ENCODE results near the gene RUSF1.
A peak's percentile ranks its signal among the peaks of the same experiment; 100 is the strongest.

Gene RUSF1

GRCh38 chr16:31459687-31460581 lies 48.3 kb downstream of the RUSF1 start:
- Histone ChIP-seq H3K9ac (ENCODE audit: low read depth, low read length, poor library complexity) (peak overlapping the region; percentile 99), H3K23ac (ENCODE audit: low read depth, low read length, poor library complexity) (peak overlapping the region; percentile 99), H4K91ac (ENCODE audit: low read depth, low read length, poor library complexity) (peak overlapping the region; percentile 94), H3K27ac (replicated peaks; ENCODE audit: low read length) (peak overlapping the region; percentile 93), H3K4me3 (ENCODE audit: low read length in 2 of 2) (peak overlapping the region; percentile 79 to 90), H2AFZ (ENCODE audit: low read length) (peak overlapping the region; percentile 93), H3K4ac (ENCODE audit: low read length) (no peak overlapping the region), H2BK5ac (ENCODE audit: low read length) (peak overlapping the region; percentile 100), H3K4me2 (ENCODE audit: insufficient read depth, low read length, poor library complexity, severe bottlenecking) (peak overlapping the region; percentile 66), H3K18ac (ENCODE audit: low read length) (peak overlapping the region; percentile 100), H3K36me3 (replicated peaks in 1 of 2; ENCODE audit: control insufficient read depth in 2 of 2, insufficient read depth in 2 of 2, low read length in 2 of 2) (peaks cover 11 to 58% of the 10 kb centered on the region in 2 donors), H3K27me3 (ENCODE audit: control insufficient read depth in 3 of 3, insufficient read depth in 3 of 3, low read depth in 1 of 3, low read length in 3 of 3) (no peaks in the 10 kb centered on the region), H2AK5ac (ENCODE audit: low read depth, low read length) (no peak overlapping the region), H3K79me1 (ENCODE audit: low read depth, low read length) (peaks cover 14% of the 10 kb centered on the region), H3K14ac (ENCODE audit: low read length) (peak overlapping the region; percentile 98), H3K9me3 (replicated peaks in 1 of 2; ENCODE audit: control insufficient read depth in 2 of 2, insufficient read depth in 1 of 2, low read depth in 1 of 2, low read length in 2 of 2) (no peaks in the 10 kb centered on the region), H4K8ac (ENCODE audit: low read depth, low read length) (no peak overlapping the region), H2BK12ac (ENCODE audit: low read length) (peak overlapping the region; percentile 95), H2BK120ac (ENCODE audit: low read depth, low read length) (no peak overlapping the region), H2BK15ac (ENCODE audit: low read length) (peak overlapping the region; percentile 78), H3K4me1 (ENCODE audit: control insufficient read depth in 2 of 2, insufficient read depth in 1 of 2, low read depth in 1 of 2, low read length in 2 of 2) (peaks cover 9 to 13% of the 10 kb centered on the region in 2 donors)
- peak; percentile 100 for DNase-seq (ENCODE audit: low spot score)
- no CpG with 5 or more reads among the region's 61 CpGs for WGBS, 2 donors (ENCODE audit: extremely low coverage in 2 of 2, insufficient read length in 2 of 2, insufficient replicate concordance in 1 of 2)

GRCh38 chr16:31458844-31459686 lies 49.1 kb downstream of the RUSF1 start, which contains the start of gene ARMC5:
ARMC5 (plus strand) TSS chr16:31459501; CDS start chr16:31459525, 24 bp downstream.
- H2AK5ac ChIP-seq (ENCODE audit: low read depth, low read length), result peak within 1 kb of the TSS; percentile 82
- H3K23ac ChIP-seq (ENCODE audit: low read depth, low read length, poor library complexity), result peak within 1 kb of the TSS; percentile 99
- H4K91ac ChIP-seq (ENCODE audit: low read depth, low read length, poor library complexity), result peak within 1 kb of the TSS; percentile 94
- H2BK15ac ChIP-seq (ENCODE audit: low read length), result peak within 1 kb of the TSS; percentile 78
- H2BK120ac ChIP-seq (ENCODE audit: low read depth, low read length), result no peak within 1 kb of the TSS
- peak within 1 kb of the TSS; percentile 93 for H2AFZ ChIP-seq (ENCODE audit: low read length)
- no peaks in the 10 kb centered on the region for H3K9me3 ChIP-seq (replicated peaks in 1 of 2; ENCODE audit: control insufficient read depth in 2 of 2, insufficient read depth in 1 of 2, low read depth in 1 of 2, low read length in 2 of 2)
- H3K27ac ChIP-seq (replicated peaks; ENCODE audit: low read length), result peak within 1 kb of the TSS; percentile 93
- peaks cover 9 to 13% of the 10 kb centered on the region in 2 donors for H3K4me1 ChIP-seq (ENCODE audit: control insufficient read depth in 2 of 2, insufficient read depth in 1 of 2, low read depth in 1 of 2, low read length in 2 of 2)
- H3K18ac ChIP-seq (ENCODE audit: low read length), result peak within 1 kb of the TSS; percentile 100
- peak; percentile 97 for DNase-seq (ENCODE audit: low spot score)
- peaks cover 11 to 50% of the 10 kb centered on the region in 2 donors for H3K36me3 ChIP-seq (replicated peaks in 1 of 2; ENCODE audit: control insufficient read depth in 2 of 2, insufficient read depth in 2 of 2, low read length in 2 of 2)
- H3K4ac ChIP-seq (ENCODE audit: low read length), result no peak within 1 kb of the TSS
- peak within 1 kb of the TSS; percentile 79 to 90 for H3K4me3 ChIP-seq (ENCODE audit: low read length in 2 of 2)
- H3K9ac ChIP-seq (ENCODE audit: low read depth, low read length, poor library complexity), result peak within 1 kb of the TSS; percentile 99
- peaks cover 14% of the 10 kb centered on the region for H3K79me1 ChIP-seq (ENCODE audit: low read depth, low read length)
- H2BK5ac ChIP-seq (ENCODE audit: low read length), result peak within 1 kb of the TSS; percentile 100
- peak within 1 kb of the TSS; percentile 95 for H2BK12ac ChIP-seq (ENCODE audit: low read length)
- peak within 1 kb of the TSS; percentile 98 for H3K14ac ChIP-seq (ENCODE audit: low read length)
- H3K4me2 ChIP-seq (ENCODE audit: insufficient read depth, low read length, poor library complexity, severe bottlenecking), result peak within 1 kb of the TSS; percentile 85
- H3K27me3 ChIP-seq (ENCODE audit: control insufficient read depth in 3 of 3, insufficient read depth in 3 of 3, low read depth in 1 of 3, low read length in 3 of 3), result no peaks in the 10 kb centered on the region
- WGBS, 2 donors (ENCODE audit: extremely low coverage in 2 of 2, insufficient read length in 2 of 2, insufficient replicate concordance in 1 of 2), result no CpG with 5 or more reads among the region's 91 CpGs
- peak within 1 kb of the TSS; percentile 7 for H4K8ac ChIP-seq (ENCODE audit: low read depth, low read length)

- Histone ChIP-seq H3K9me3 (replicated peaks in 1 of 2; ENCODE audit: control insufficient read depth in 2 of 2, insufficient read depth in 1 of 2, low read depth in 1 of 2, low read length in 2 of 2) (no peaks in the 10 kb centered on the region), H2BK15ac (ENCODE audit: low read length) (peak overlapping the region; percentile 25), H2BK5ac (ENCODE audit: low read length) (peak overlapping the region; percentile 100), H3K79me1 (ENCODE audit: low read depth, low read length) (peaks cover 14% of the 10 kb centered on the region), H3K4me3 (ENCODE audit: low read length in 2 of 2) (peak overlapping the region; percentile 79 to 90), H3K27ac (replicated peaks; ENCODE audit: low read length) (peak overlapping the region; percentile 93), H3K27me3 (ENCODE audit: control insufficient read depth in 3 of 3, insufficient read depth in 3 of 3, low read depth in 1 of 3, low read length in 3 of 3) (no peaks in the 10 kb centered on the region), H3K36me3 (replicated peaks in 1 of 2; ENCODE audit: control insufficient read depth in 2 of 2, insufficient read depth in 2 of 2, low read length in 2 of 2) (peaks cover 11 to 42% of the 10 kb centered on the region in 2 donors), H2BK12ac (ENCODE audit: low read length) (peak overlapping the region; percentile 30), H3K23ac (ENCODE audit: low read depth, low read length, poor library complexity) (peak overlapping the region; percentile 99), H2AFZ (ENCODE audit: low read length) (peak overlapping the region; percentile 93), H3K18ac (ENCODE audit: low read length) (peak overlapping the region; percentile 93), H4K8ac (ENCODE audit: low read depth, low read length) (peak overlapping the region; percentile 7), H3K4ac (ENCODE audit: low read length) (no peak overlapping the region), H3K4me1 (ENCODE audit: control insufficient read depth in 2 of 2, insufficient read depth in 1 of 2, low read depth in 1 of 2, low read length in 2 of 2) (peaks cover 15 to 19% of the 10 kb centered on the region in 2 donors), H3K9ac (ENCODE audit: low read depth, low read length, poor library complexity) (peak overlapping the region; percentile 94), H3K14ac (ENCODE audit: low read length) (peak overlapping the region; percentile 49), H3K4me2 (ENCODE audit: insufficient read depth, low read length, poor library complexity, severe bottlenecking) (peak overlapping the region; percentile 85), H2BK120ac (ENCODE audit: low read depth, low read length) (no peak overlapping the region), H2AK5ac (ENCODE audit: low read depth, low read length) (peak overlapping the region; percentile 40), H4K91ac (ENCODE audit: low read depth, low read length, poor library complexity) (no peak overlapping the region)
- DNase-seq (ENCODE audit: low spot score), result no peak
- WGBS, 2 donors (ENCODE audit: extremely low coverage in 2 of 2, insufficient read length in 2 of 2, insufficient replicate concordance in 1 of 2), result no CpG with 5 or more reads among the region's 42 CpGs
Observed at GRCh38 chr16:31458073-31458843, 49.9 kb downstream of the RUSF1 start.

All from neuronal stem cell (in vitro differentiated cells).